ENCODE measurements around the gene ESYT2.

The ESYT2 gene

GRCh38 chr7:158771213-158771834, 58.0 kb downstream of the ESYT2 start:
- no peak for TF ChIP-seq CTCF (IDR thresholded peaks at IDR 0.05; ENCODE audit: control extremely low read depth, extremely low read depth, low read depth, missing control alignments)
- ChIA-PET POLR2A (no interaction called here), CTCF (interaction anchor here (2.1 kb wide), 1 partner anchor 12 kb away, joined by 6 read pairs; no protein-coding TSS in a partner anchor)
- DNase-seq (ENCODE audit: extremely low spot score) = no peak

DNA sequence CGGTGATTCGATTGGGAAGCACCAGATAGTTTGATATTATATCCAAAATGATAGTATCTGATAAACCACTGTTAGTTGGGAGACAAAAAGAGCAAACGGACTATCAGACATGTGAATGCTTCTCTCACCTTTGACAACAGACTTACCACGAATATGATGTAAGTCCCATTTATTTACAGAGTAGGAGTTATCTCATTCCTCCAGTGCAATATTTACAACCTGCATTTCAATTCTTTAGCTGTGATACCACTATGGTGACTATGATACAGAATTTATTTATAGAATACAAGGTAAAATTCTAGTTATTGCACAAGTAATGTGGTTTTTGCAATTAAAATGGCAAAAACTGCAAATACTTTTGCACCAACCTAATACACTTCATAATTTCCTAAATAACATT, 61.6 kb downstream of the ESYT2 start:
- DNase-seq (ENCODE audit: extremely low spot score) = no peak
- POLR2A ChIA-PET = no interaction called here
- CTCF ChIA-PET = interaction anchor here (1.2 kb wide), 1 partner anchor 13 kb away, joined by 3 read pairs; no protein-coding TSS in a partner anchor
- TF ChIP-seq CTCF (IDR thresholded peaks at IDR 0.05; ENCODE audit: control extremely low read depth, extremely low read depth, low read depth, missing control alignments) = no peak

DNA sequence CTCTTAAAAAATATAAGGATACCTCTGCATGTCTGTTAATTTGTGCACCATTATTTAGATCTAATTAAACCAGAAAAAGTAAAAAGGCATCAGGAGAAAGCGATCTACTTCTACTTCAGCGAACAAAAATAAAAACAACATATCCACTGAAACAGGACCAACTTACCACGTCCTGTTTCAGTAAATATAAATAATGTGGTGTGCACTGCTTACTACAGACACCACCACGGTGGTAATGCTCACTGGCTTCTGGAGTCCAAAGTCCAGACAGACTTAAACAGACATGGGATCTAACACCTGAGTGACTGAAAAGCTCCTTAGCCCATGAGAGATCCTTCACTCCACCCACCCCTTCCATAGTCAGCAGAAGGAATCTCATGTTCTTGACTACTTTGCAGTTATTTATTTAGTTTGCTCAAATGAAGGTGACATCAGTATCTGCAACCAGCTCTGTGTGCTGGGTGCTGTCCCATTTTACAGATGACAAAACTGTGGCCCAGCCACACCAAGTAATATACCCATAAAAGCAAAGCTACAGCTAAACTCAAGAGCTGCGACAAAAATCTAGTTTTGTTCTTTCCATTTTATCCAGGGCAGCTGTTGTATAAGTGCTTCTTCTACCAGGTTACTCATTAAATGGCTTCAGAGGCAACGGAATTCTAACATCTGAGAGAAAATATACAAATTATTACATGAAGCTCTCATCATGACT, 62.6 kb downstream of the ESYT2 start:
- DNase-seq (ENCODE audit: extremely low spot score) = no peak
- ChIA-PET POLR2A (no interaction called here), CTCF (interaction anchor here (1.2 to 1.4 kb wide), 2 partner anchors 12 to 18 kb away, joined by 3 read pairs; no protein-coding TSS in a partner anchor)
- no peak for TF ChIP-seq CTCF (IDR thresholded peaks at IDR 0.05; ENCODE audit: control extremely low read depth, extremely low read depth, low read depth, missing control alignments)

GRCh38 chr7:158765020-158765419, 64.3 kb downstream of the ESYT2 start:
- no peak for TF ChIP-seq CTCF (IDR thresholded peaks at IDR 0.05; ENCODE audit: control extremely low read depth, extremely low read depth, low read depth, missing control alignments)
- ChIA-PET POLR2A (no interaction called here), CTCF (interaction anchor here (0.8 to 1.2 kb wide), 2 partner anchors 32 to 46 kb away, joined by 3 read pairs; no protein-coding TSS in a partner anchor)
- no peak for DNase-seq (ENCODE audit: extremely low spot score)

GRCh38 chr7:158763454-158764033, 65.8 kb downstream of the ESYT2 start:
- ChIA-PET CTCF (interaction anchor here (1.2 kb wide), 2 partner anchors 10 kb away, joined by 4 to 5 read pairs; no protein-coding TSS in a partner anchor), POLR2A (no interaction called here)
- no peak for DNase-seq (ENCODE audit: extremely low spot score)

More at GRCh38 chr7:158763454-158764033, 65.8 kb downstream of the ESYT2 start:
- TF ChIP-seq CTCF (IDR thresholded peaks at IDR 0.05; ENCODE audit: control extremely low read depth, extremely low read depth, low read depth, missing control alignments) = no peak
